Hepatocyte (in vitro differentiated cells): Measurements from ENCODE around the gene DYNC2H1.

ENCODE experiments used
- CTCF ChIP-seq: fragments of 200-600 bp; sonication (generic); IDR thresholded peaks from 2 replicates; pipeline ENCODE4 v1.5.1; 2016; ENCODE audit warnings: antibody characterized with exemption, mild to moderate bottlenecking; ENCODE audit not compliant: poor library complexity
- EZH2phosphoT487 ChIP-seq: fragments of 200-600 bp; sonication (generic); IDR thresholded peaks from one replicate; pipeline ENCODE4 v1.6.1; 2018; ENCODE audit warnings: antibody characterized with exemption, mild to moderate bottlenecking, low read depth, moderate library complexity; ENCODE audit not compliant: unreplicated experiment, severe bottlenecking

- TF ChIP-seq CTCF, result no peak
- TF ChIP-seq EZH2phosphoT487, result no peak
Measured at GRCh38 chr11:103234974-103235373, 125.7 kb downstream of the DYNC2H1 start.
